Ascending aorta (tissue), 2 donors: ENCODE data around the gene PBRM1. TPM values are rescaled to one million over a fixed set of nuclear protein-coding genes. Genes with fewer than 3 reads are reported as not detected.
A peak's percentile ranks its signal among the peaks of the same experiment; 100 is the strongest.

Experiments used
- DNase-seq, 2 donors: peaks; one replicate each; pipeline ENCODE4 v3.0.0-alpha.2; 2019; ENCODE audit warnings: low spot score in 2 of 2
- H3K27ac ChIP-seq, 2 donors: fragments of 200-600 bp; sonication (generic); one replicate each; pipeline ENCODE4 v1.5.1; 2016 to 2017; ENCODE audit warnings: mild to moderate bottlenecking in 1 of 2
- H3K27me3 ChIP-seq: fragments of 200-600 bp; sonication (generic); one replicate; pipeline ENCODE4 v1.5.1; 2017
- H3K36me3 ChIP-seq, 2 donors: fragments of 200-600 bp; sonication (generic); one replicate each; pipeline ENCODE4 v1.5.1; 2016
- H3K4me1 ChIP-seq, 2 donors: fragments of 200-600 bp; sonication (generic); one replicate each; pipeline ENCODE4 v1.5.1; 2016 to 2017; ENCODE audit warnings: mild to moderate bottlenecking in 1 of 2
- H3K4me3 ChIP-seq, 2 donors: fragments of 200-600 bp; sonication (generic); one replicate each; pipeline ENCODE4 v1.5.1; 2016 to 2017; ENCODE audit warnings: mild to moderate bottlenecking in 1 of 2
- H3K9me3 ChIP-seq, 2 donors: fragments of 200-600 bp; sonication (generic); one replicate each; pipeline ENCODE4 v1.5.1; 2016
- CTCF ChIP-seq, 3 experiments: fragments of 200-600 bp in 2 of 3; fragments of 450-650 bp in 1 of 3; sonication (generic) in 2 of 3; IDR thresholded peaks; one replicate each; pipeline ENCODE4 v1.5.1; 2016 to 2019; ENCODE audit warnings: antibody characterized with exemption in 3 of 3, mild to moderate bottlenecking in 1 of 3, moderate library complexity in 1 of 3
- intact Hi-C: fragments of 100-400 bp; cut with DNase I; formaldehyde crosslinking; loops from one replicate; pipeline ENCODE4 v1.15.1; 2023
- total RNA-seq: library from RNA; depleted of rRNA; stranded (reverse); fragments of >200 nt; gene quantifications from one replicate; pipeline ENCODE4 v1.1.0, GENCODE V29; 2016

The PBRM1 gene
- total RNA-seq, 1 donor from 2014 or later, result 36.7 TPM

DNA sequence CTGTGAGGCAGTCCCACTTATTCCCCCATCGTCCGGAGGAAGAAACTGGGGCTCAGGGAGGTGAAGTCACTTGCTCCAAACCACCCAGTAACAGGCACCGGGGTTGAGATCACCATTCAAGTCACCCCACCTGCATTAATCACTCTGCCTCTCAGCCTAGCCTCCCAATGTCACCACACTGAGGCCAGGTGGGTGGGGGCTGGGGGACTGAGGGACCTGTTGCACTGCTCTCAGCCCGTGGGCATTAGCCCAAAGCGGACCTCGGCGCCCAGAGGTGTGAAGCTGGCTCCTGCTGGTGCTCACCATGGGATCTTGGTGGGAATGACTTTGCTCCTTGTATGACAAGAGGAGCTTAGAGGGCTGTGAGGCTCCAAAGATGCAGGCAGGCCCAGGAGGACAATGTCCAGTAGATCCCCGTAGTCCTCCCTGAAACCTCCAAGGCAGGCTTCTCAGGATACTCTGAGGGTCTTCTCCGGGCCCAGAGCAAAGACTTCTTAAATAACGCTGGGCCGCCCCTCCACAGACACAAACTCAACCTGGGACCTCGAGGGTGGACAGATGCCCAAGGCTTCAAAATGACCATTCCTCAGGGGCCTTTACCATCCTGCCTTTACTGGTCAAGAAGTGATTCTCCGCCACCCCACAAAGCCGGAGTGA is 153.7 kb downstream of the PBRM1 start:
- Histone ChIP-seq H3K4me1 (peaks cover 4 to 17% of the 10 kb centered on the region in 2 donors), H3K27me3 (no peaks in the 10 kb centered on the region), H3K27ac (peak overlapping the region; percentile 49 to 80), H3K4me3 (peak overlapping the region in 1 of 2 donors; percentile 64), H3K36me3 (peaks cover 4 to 11% of the 10 kb centered on the region in 2 donors), H3K9me3 (no peaks in the 10 kb centered on the region)
- TF ChIP-seq CTCF (IDR thresholded peaks at IDR 0.05), result no peak
- intact Hi-C loops, result loop anchor here (5.0 to 10.0 kb wide), 2 partner anchors 245 to 363 kb away; partner anchors contain the start of genes GLYCTK and STIMATE
- peak in 1 of 2 donors; percentile 64 for DNase-seq

DNA sequence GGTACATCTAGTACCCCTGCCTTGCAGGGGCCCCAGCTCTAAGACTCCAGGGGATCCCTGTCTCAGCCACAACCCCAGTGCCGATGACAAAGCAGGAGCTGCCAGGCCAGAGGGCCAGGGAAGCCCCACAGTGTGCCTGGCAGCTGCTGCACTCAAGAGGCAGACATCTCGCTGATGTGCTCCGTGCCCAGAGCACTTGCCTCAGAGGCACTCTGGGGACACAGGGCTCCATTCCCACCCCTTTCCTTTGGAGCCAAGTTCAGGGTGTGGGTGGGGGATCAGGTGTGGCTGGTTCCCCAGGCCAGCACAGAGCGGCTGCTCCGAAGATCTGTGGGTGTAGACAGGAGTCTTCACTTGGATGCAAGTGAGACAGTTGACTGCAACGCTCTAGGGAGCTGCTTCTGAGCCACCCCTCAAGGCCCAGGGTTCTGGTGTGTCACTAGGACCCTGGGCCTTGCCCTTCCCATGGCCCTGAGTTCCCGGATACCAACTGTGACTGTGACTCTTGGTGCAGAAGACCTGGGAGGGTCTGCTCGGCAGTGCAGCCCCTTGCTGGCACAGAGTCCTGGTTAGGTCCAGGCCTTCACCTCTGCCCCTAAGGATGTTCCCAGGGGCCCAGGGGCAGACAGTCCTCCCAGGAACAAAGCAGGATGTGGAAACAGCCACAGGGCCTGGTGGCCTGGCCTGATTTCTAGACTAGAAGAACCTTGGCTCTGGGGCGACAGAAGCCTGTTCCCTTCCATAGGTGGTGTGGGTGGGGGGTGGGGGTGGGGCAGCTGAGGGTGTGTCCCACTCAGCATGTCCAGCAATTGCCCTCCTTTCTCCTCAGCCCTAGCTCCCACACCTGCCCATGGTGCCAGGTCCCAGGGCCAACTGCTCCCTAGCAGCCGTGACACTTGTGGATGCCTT is 154.5 kb downstream of the PBRM1 start:
- Histone ChIP-seq H3K4me3 (no peak overlapping the region), H3K4me1 (peaks cover 4 to 17% of the 10 kb centered on the region in 2 donors), H3K9me3 (no peaks in the 10 kb centered on the region), H3K36me3 (peaks cover 4 to 11% of the 10 kb centered on the region in 2 donors), H3K27me3 (no peaks in the 10 kb centered on the region), H3K27ac (peak overlapping the region; percentile 49 to 80)
- no peak for TF ChIP-seq CTCF (IDR thresholded peaks at IDR 0.05)
- intact Hi-C loops, result loop anchor here (5.0 to 10.0 kb wide), 2 partner anchors 244 to 364 kb away; partner anchors contain the start of genes GLYCTK and STIMATE
- DNase-seq, result peak in 1 of 2 donors; percentile 63

DNA sequence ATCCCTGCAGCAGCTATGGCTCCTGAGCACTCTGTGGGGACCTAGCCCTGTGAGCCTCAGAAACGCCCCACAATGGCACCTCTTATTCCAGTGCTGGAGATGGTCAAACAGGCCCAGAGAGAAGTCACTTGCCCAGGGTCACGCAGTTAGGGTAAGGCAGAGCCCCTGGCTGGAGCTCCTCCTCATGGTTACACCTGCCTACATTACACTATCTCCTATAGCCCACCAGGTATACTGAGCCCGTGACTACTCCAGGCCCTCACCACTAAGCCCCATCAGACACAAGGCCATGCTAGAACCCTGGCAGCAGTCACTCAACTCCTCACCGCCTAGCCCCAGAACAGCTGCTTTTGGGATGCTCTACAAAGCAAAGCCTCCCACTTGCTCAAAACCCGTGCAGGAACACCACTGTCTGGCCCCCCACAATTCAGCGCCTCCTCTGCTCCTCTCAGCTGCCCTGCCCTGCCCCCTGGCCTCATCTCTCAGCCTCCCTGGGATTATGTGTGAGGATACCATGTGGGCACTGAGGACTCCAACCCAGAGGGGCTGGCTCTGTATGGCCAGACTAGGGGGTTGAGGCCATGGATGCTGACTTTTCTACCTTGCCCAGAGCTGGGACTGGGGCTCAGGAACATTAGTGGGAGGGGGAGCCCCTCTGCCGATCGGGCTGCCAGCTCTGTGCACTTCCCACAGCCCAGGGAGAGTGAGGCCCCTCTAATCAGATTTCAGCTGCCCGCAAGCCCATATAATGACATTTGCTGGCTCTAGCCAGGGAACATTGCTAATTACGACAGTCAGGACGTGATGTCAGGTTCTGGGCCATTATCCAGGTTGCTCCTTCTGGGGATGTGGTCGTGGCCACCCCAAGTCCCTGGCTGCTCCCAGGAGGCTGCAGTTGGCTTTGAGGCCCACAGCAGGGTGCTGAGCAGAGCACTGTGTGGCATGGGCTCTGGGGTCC is 156.1 kb downstream of the PBRM1 start:
- intact Hi-C loops, result loop anchor here (5.0 to 10.0 kb wide), 2 partner anchors 242 to 365 kb away; partner anchors contain the start of genes GLYCTK and STIMATE
- H3K9me3 ChIP-seq, result no peaks in the 10 kb centered on the region
- peaks cover 4 to 27% of the 10 kb centered on the region in 2 donors for H3K4me1 ChIP-seq
- H3K27me3 ChIP-seq, result no peaks in the 10 kb centered on the region
- DNase-seq, result peak in 1 of 2 donors; percentile 80
- peak overlapping the region; percentile 49 to 80 for H3K27ac ChIP-seq
- H3K4me3 ChIP-seq, result no peak overlapping the region
- no peak for TF ChIP-seq CTCF (IDR thresholded peaks at IDR 0.05)
- H3K36me3 ChIP-seq, result peaks cover 4 to 11% of the 10 kb centered on the region in 2 donors

DNA sequence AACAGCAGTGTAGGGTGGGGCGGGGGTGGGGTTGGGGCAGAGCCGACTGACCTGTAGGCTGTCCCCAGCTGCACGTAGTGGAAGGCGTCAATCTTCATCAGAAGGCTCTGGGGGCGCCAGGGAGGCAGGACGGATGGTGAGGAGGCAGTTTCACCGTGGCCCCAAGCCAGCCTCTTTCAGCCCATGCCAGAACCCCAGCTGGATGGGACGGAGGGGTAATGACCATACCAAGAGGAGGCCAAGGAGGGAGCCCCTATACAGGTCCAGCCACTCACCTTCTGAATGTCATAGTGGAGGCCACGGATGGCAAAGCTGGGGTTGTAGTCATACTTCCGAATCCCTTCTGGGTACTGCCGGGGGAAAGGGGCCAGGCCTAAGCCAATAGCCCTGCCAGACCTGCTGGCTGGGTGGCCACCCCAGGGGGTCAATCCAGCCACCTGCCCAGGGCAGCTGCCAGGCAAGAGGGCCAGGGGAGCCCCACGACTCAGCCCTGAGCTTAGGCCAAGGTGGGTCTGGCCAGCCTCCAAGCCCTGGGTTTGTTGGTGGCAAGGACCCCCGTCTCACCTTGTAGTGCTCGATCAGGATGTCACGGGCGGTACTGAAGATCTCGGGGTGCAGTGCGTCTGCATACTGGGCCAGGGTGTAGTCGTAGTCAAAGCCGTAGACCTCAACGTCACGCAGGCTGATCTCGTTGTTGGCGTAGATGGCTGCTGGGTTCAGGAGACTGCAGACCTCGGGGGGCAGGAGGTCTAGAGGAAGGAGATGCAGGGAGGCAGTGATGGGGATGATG is 156.9 kb downstream of the PBRM1 start:
- H3K4me1 ChIP-seq, result peaks cover 4 to 27% of the 10 kb centered on the region in 2 donors

More for the DNA sequence above, 156.9 kb downstream of the PBRM1 start:
- no peak for DNase-seq
- Histone ChIP-seq H3K27me3 (no peaks in the 10 kb centered on the region), H3K9me3 (no peaks in the 10 kb centered on the region), H3K36me3 (peaks cover 9 to 11% of the 10 kb centered on the region in 2 donors), H3K4me3 (no peak overlapping the region), H3K27ac (peak overlapping the region in 1 of 2 donors; percentile 7)
- intact Hi-C loops, result no loop called here
- no peak for TF ChIP-seq CTCF (IDR thresholded peaks at IDR 0.05)
